Right lobe of liver (tissue), 4 donors: Measurements from ENCODE around the gene CFAP77.

ENCODE experiments used
- POLR2A ChIP-seq: fragments of 450-650 bp; IDR thresholded peaks from one replicate; pipeline ENCODE4 v1.6.1; 2017; ENCODE audit warnings: antibody characterized with exemption, mild to moderate bottlenecking
- TF ChIP-seq, protein P1 (sequence below), 4 donors: fragments of 200-600 bp in 3 of 4; fragments of 450-650 bp in 1 of 4; IDR thresholded peaks; one replicate each; pipeline versions ENCODE4 v1.5.1 to v1.8.0; 2016 to 2022; ENCODE audit warnings: antibody characterized with exemption in 4 of 4, mild to moderate bottlenecking in 2 of 4
- donor health status: DM: no; HTN: no; CAD: no.
- donor health status: DM: no; HTN: no; CAD: no.
- donor health status: DM: no; HTN: yes; CAD: no.

DNA sequence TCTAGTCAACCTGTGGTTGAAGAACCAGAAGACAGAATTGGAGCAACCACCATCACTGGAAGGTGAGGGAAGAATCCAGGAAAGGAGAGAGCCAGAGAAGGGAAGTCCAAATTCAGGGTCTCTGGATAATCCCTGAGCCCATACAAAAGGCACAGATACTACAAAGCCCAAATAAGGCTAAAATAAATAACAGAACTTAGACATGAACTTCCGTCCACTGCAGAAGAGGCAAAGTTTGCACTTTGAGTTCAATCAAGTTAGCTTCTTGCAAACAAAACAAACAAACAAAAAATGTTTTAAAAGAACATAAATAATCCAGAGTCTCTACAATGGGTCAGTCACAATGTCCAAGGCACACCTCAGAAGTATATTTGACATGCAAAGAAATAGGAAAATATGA, 21.0 kb downstream of the CFAP77 start:
- TF ChIP-seq, protein P1, sequence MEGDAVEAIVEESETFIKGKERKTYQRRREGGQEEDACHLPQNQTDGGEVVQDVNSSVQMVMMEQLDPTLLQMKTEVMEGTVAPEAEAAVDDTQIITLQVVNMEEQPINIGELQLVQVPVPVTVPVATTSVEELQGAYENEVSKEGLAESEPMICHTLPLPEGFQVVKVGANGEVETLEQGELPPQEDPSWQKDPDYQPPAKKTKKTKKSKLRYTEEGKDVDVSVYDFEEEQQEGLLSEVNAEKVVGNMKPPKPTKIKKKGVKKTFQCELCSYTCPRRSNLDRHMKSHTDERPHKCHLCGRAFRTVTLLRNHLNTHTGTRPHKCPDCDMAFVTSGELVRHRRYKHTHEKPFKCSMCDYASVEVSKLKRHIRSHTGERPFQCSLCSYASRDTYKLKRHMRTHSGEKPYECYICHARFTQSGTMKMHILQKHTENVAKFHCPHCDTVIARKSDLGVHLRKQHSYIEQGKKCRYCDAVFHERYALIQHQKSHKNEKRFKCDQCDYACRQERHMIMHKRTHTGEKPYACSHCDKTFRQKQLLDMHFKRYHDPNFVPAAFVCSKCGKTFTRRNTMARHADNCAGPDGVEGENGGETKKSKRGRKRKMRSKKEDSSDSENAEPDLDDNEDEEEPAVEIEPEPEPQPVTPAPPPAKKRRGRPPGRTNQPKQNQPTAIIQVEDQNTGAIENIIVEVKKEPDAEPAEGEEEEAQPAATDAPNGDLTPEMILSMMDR (IDR thresholded peaks at IDR 0.05) = no peak
- no peak for TF ChIP-seq POLR2A
